BJ (cell line): ENCODE measurements around the gene PLD3. TPM values are rescaled to one million over a fixed set of nuclear protein-coding genes. Genes with fewer than 3 reads are reported as not detected.

Source experiments
- CTCF ChIA-PET: fragments of 350-600 bp; formaldehyde crosslinking; extraction: SDS; loops from one replicate; lab custom pipeline; 2021; ENCODE audit warnings: antibody characterized with exemption, inconsistent platforms; lab: Yijun Ruan, JAX
- POLR2A ChIA-PET: fragments of 300-600 bp; sonication (Branson Sonifier 250); formaldehyde crosslinking; extraction: SDS; loops from one replicate; lab custom pipeline; 2021; ENCODE audit warnings: antibody characterized with exemption; lab: Charles Lee
- DNase-seq: peaks from one replicate; pipeline ENCODE4 v3.0.0-alpha.2; 2011; ENCODE audit warnings: low read depth
- H3K27me3 ChIP-seq: 2 replicates; pipeline ENCODE4 v1.6.0; 2011; ENCODE audit warnings: low read length; ENCODE audit not compliant: control insufficient read depth, insufficient read depth
- H3K36me3 ChIP-seq: 2 replicates; pipeline ENCODE4 v1.5.1; 2011; ENCODE audit warnings: low read length; ENCODE audit not compliant: control insufficient read depth, insufficient read depth
- H3K4me3 ChIP-seq: 2 replicates; pipeline ENCODE4 v1.5.1; 2011; ENCODE audit warnings: low read depth, mild to moderate bottlenecking, control low read depth, low read length
- polyA plus RNA-seq: library from polyadenylated mRNA; depleted of rRNA; stranded (reverse); fragments of >200 nt; gene quantifications from 2 replicates; pipeline ENCODE4 v1.2.3, GENCODE V29; 2011
- TF ChIP-seq, protein P1 (sequence below): IDR thresholded peaks from 2 replicates; pipeline ENCODE4 v1.5.1; 2011; ENCODE audit warnings: low read depth, mild to moderate bottlenecking, control low read depth, inconsistent platforms, low read length, moderate library complexity; ENCODE audit not compliant: insufficient read depth

PLD3 gene
- polyA plus RNA-seq, 1 experiment: 571 TPM

GRCh38 chr19:40371802-40372122, 23.3 kb downstream of the PLD3 start:
- ChIA-PET CTCF (no interaction called here), POLR2A (no interaction called here)
- Histone ChIP-seq H3K36me3 (peaks cover 27% of the 10 kb centered on the region), H3K27me3 (no peaks in the 10 kb centered on the region), H3K4me3 (no peak overlapping the region)
- DNase-seq: no peak
- TF ChIP-seq, protein P1, sequence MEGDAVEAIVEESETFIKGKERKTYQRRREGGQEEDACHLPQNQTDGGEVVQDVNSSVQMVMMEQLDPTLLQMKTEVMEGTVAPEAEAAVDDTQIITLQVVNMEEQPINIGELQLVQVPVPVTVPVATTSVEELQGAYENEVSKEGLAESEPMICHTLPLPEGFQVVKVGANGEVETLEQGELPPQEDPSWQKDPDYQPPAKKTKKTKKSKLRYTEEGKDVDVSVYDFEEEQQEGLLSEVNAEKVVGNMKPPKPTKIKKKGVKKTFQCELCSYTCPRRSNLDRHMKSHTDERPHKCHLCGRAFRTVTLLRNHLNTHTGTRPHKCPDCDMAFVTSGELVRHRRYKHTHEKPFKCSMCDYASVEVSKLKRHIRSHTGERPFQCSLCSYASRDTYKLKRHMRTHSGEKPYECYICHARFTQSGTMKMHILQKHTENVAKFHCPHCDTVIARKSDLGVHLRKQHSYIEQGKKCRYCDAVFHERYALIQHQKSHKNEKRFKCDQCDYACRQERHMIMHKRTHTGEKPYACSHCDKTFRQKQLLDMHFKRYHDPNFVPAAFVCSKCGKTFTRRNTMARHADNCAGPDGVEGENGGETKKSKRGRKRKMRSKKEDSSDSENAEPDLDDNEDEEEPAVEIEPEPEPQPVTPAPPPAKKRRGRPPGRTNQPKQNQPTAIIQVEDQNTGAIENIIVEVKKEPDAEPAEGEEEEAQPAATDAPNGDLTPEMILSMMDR: no peak

- peaks cover 28% of the 10 kb centered on the region for H3K36me3 ChIP-seq
- CTCF ChIA-PET: no interaction called here
- H3K4me3 ChIP-seq: no peak overlapping the region
- TF ChIP-seq, protein P1: no peak
- H3K27me3 ChIP-seq: no peaks in the 10 kb centered on the region
- DNase-seq: no peak
- POLR2A ChIA-PET: no interaction called here
These were observed 25.6 kb downstream of the PLD3 start for GRCh38 chr19:40374084-40374483.

DNA sequence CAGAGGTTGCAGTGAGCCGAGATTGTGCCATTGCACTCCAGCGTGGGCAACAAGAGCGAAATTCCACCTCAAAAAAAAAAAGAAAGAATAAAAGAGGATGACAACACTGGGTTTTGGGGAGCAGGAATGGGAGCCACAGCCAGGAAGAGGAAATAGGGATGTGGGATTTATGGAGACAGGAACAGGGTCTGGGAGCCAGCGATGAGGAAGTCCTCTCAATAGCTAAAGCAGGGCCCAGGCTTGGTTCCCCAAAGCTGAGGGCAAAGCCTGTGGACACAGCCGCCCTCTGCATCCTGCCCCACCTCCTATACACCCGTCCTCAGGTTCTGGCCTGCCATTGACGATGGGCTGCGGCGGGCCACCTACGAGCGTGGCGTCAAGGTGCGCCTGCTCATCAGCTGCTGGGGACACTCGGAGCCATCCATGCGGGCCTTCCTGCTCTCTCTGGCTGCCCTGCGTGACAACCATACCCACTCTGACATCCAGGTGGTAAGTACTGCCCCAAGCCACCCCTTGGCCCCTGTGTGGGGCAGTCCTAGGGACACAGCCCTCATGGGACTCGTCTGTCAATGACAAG, 27.9 kb downstream of the PLD3 start:
- TF ChIP-seq, protein P1: no peak
- Histone ChIP-seq H3K4me3 (no peak overlapping the region), H3K36me3 (peaks cover 19% of the 10 kb centered on the region), H3K27me3 (no peaks in the 10 kb centered on the region)
- ChIA-PET CTCF (no interaction called here), POLR2A (no interaction called here)
- DNase-seq: no peak

- DNase-seq: no peak
- CTCF ChIA-PET: no interaction called here
- TF ChIP-seq, protein P1: no peak
These were observed 29.4 kb downstream of the PLD3 start for GRCh38 chr19:40377876-40378385.

DNA sequence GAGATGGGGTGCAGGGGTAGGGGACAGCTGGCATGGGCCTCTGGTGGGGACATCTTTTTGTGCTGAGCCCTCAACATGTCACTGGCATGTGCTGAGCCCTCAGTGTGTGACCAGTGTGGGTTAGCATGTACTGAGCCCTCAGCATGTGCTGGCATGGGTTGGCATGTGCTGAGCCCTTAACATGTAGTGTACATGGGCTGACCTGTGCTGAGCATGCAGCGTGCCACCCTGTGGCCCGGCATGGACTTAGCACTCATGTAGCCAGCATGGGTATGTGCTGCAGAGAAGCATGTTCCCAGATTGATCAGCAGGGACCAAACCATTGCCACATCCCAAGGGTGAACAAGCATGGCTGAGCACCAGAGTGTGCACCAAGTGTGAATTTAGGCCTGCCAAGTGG, 30.0 kb downstream of the PLD3 start:
- TF ChIP-seq, protein P1: no peak
- peaks cover 9% of the 10 kb centered on the region for H3K36me3 ChIP-seq
- no peak for DNase-seq
- H3K4me3 ChIP-seq: no peak overlapping the region
- ChIA-PET CTCF (no interaction called here), POLR2A (no interaction called here)
- H3K27me3 ChIP-seq: no peaks in the 10 kb centered on the region

More at GRCh38 chr19:40377876-40378385, 29.4 kb downstream of the PLD3 start:
- Histone ChIP-seq H3K36me3 (peaks cover 10% of the 10 kb centered on the region), H3K27me3 (no peaks in the 10 kb centered on the region), H3K4me3 (no peak overlapping the region)
- POLR2A ChIA-PET: no interaction called here
